Measurements from ENCODE around the gene PGBD2. TPM values are rescaled to one million over a fixed set of nuclear protein-coding genes. Genes with fewer than 3 reads are reported as not detected.

Gene PGBD2
- total RNA-seq, 1 donor from 2014 or later: 7.4 TPM

DNA sequence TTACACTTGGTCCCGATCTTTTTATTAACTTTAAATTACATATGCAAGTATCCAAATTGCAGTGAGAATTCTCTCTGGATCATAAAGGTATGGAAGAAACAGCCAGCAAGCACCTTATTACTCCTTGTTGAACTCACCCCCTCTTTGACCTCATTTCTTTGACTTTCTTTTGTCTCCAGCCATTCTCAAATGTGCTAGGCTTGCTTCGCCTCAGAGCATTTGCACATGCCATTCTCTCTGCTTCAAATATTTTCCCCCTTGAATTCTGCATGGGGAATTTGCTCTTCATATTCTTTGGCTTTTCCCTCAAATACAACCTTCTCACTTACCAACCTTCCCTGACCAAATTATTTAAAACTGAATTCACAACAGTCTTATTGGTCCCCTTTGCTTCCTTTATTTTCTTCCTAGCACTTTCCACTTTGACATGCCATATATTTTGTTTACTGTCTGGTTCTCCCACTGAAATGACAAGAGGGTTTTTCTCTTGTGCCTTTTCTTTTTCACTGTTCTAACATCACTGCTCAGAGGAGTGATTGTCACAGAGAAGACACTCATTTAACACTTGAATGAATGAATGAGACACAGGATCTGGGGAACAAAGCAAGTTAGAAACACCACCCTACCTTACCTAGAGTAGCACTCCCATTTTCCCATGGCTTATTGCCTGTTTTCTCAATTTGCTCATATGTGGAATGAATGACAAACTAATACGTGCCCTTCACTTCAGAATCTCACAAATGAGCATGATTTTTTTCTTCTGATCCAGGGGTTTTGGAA is 1.4 kb upstream of the PGBD2 start:
- FAIRE-seq (no peak), DNase-seq (ENCODE audit: low read depth) (no peak)
- no peak overlapping the region for H3K4me3 ChIP-seq (ENCODE audit: low read depth, low read length)
- no peaks in the 10 kb centered on the region for H3K36me3 ChIP-seq (ENCODE audit: control insufficient read depth, insufficient read depth, low read length)
- H3K27me3 ChIP-seq (ENCODE audit: control insufficient read depth, insufficient read depth, low read length): no peaks in the 10 kb centered on the region
- TF ChIP-seq CTCF (IDR thresholded peaks at IDR 0.05; ENCODE audit: insufficient read depth, low read length, severe bottlenecking): no peak

DNA sequence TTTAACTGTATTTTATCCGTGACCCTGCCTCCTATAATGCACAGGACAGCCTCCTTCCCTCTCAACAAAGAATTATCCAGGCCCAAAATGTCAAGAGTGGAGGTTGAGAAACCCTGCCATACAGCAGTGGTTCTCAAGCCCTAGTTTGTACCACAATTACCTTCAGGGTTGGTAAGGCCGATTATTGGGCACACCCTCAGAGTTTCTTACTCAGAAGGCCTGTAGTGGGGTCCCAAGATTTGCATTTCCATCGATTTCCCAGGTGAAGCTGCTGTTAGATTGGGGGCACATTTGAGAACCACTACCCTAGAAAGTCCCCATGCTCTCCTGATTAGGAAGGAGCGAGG is 400 bp upstream of the PGBD2 start:
- DNase-seq (ENCODE audit: low read depth) (no peak), FAIRE-seq (no peak)
- H3K4me3 ChIP-seq (ENCODE audit: low read depth, low read length): peak overlapping the region; percentile 72
- H3K36me3 ChIP-seq (ENCODE audit: control insufficient read depth, insufficient read depth, low read length): no peaks in the 10 kb centered on the region
- TF ChIP-seq CTCF (IDR thresholded peaks at IDR 0.05; ENCODE audit: insufficient read depth, low read length, severe bottlenecking): no peak
- H3K27me3 ChIP-seq (ENCODE audit: control insufficient read depth, insufficient read depth, low read length): no peaks in the 10 kb centered on the region

DNA sequence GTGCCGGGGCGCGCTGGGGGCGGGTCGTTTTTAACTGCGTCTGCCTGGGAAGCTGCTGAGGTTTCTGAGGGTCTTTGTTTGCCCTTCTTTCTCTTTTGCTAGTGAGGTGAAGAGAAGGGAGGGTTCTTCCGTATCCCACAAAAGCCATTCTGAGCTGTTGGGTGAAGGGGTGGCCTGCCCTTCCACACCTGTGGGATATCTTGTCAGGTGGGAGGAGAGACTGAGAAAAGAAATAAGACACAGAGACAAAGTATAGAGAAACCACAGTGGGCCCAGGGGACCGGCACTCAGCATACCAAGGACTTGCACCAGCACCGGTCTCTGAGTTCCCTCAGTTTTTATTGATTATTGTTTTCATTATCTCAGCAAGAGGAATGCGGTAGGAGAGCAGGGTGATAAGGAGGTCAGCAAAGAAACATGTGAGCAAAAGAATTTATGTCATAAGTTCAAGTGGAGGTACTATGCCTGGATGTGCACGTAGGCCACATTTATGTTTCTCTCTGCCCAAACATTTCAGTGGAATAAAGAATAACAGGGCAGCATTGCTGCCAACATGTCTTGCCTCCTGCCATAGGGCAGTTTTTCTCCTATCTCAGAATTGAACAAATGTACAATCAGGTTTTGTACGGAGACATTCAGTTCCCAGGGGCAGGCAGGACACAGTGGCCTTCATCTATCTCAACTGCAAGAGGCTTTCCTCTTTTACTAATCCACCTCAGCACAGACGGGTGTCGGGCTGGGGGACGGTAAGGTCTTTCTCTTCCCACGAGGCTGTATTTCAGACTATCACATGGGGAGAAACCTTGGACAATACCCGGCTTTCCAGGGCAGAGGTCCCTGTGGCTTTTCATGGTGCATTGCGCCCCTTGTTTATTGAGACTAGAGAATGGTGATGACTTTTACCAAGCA is 972 bp downstream of the PGBD2 start:
- DNase-seq (ENCODE audit: low read depth): peak; percentile 21
- FAIRE-seq: no peak
- Histone ChIP-seq H3K36me3 (ENCODE audit: control insufficient read depth, insufficient read depth, low read length) (no peaks in the 10 kb centered on the region), H3K4me3 (ENCODE audit: low read depth, low read length) (peak overlapping the region; percentile 51), H3K27me3 (ENCODE audit: control insufficient read depth, insufficient read depth, low read length) (no peaks in the 10 kb centered on the region)
- TF ChIP-seq CTCF (IDR thresholded peaks at IDR 0.05; ENCODE audit: insufficient read depth, low read length, severe bottlenecking): no peak

- no peak for FAIRE-seq
- Histone ChIP-seq H3K4me3 (ENCODE audit: low read depth, low read length) (no peak overlapping the region), H3K36me3 (ENCODE audit: control insufficient read depth, insufficient read depth, low read length) (peaks cover 6% of the 10 kb centered on the region), H3K27me3 (ENCODE audit: control insufficient read depth, insufficient read depth, low read length) (no peaks in the 10 kb centered on the region)
- TF ChIP-seq CTCF (IDR thresholded peaks at IDR 0.05; ENCODE audit: insufficient read depth, low read length, severe bottlenecking): no peak
- no peak for DNase-seq (ENCODE audit: low read depth)
These were observed 4.7 kb downstream of the PGBD2 start for GRCh38 chr1:248910761-248911160.

DNA sequence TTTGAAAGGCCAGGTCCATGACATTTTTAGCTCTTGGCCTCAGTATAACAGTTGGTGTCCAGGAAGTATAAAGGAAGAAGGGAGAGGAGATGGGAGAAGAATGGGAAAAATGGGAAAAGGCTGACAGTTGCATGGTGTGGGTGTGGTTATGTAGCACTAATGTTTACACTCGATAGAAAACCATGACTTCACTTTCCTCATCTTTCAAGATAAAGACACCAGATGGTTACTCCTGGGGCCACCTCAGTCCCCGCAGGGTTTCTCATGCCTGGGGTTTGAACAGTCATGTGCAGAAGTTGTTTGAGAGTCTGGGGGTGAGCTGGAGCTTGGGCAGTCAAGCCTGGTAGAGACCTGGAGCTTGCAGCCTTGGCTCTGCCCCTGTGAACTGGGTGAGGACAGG is 7.9 kb downstream of the PGBD2 start:
- H3K27me3 ChIP-seq (ENCODE audit: control insufficient read depth, insufficient read depth, low read length): no peaks in the 10 kb centered on the region
- DNase-seq (ENCODE audit: low read depth) (no peak), FAIRE-seq (no peak)
- no peak for TF ChIP-seq CTCF (IDR thresholded peaks at IDR 0.05; ENCODE audit: insufficient read depth, low read length, severe bottlenecking)
- H3K36me3 ChIP-seq (ENCODE audit: control insufficient read depth, insufficient read depth, low read length): peaks cover 11% of the 10 kb centered on the region
- no peak overlapping the region for H3K4me3 ChIP-seq (ENCODE audit: low read depth, low read length)

Measured in bronchial epithelial cell (primary cell).